Nephron progenitor cell (in vitro differentiated cells): ENCODE data around the gene RCL1.

Source experiments
- DNase-seq: peaks from one replicate; pipeline ENCODE4 v3.0.0; 2021
- H3K27ac Mint-ChIP-seq: 2 replicates; pipeline ENCODE4 v1.8.0; 2021; ENCODE audit warnings: mild to moderate bottlenecking, moderate library complexity, mixed read lengths
- H3K27me3 Mint-ChIP-seq: 2 replicates; pipeline ENCODE4 v1.8.0; 2021; ENCODE audit warnings: mild to moderate bottlenecking, low read depth, mixed read lengths; ENCODE audit not compliant: poor library complexity
- H3K36me3 Mint-ChIP-seq: 2 replicates; pipeline ENCODE4 v1.8.0; 2021; ENCODE audit warnings: low read depth, mixed read lengths
- H3K4me1 Mint-ChIP-seq: 2 replicates; pipeline ENCODE4 v1.8.0; 2021; ENCODE audit warnings: mixed read lengths
- H3K4me3 Mint-ChIP-seq: 2 replicates; pipeline ENCODE4 v1.8.0; 2021; ENCODE audit warnings: mild to moderate bottlenecking, moderate library complexity, mixed read lengths
- H3K9me3 Mint-ChIP-seq: 2 replicates; pipeline ENCODE4 v1.8.0; 2021; ENCODE audit warnings: mild to moderate bottlenecking, moderate library complexity, mixed read lengths
- CTCF ChIP-seq: fragments of 200-600 bp; sonication (generic); IDR thresholded peaks from 2 replicates; pipeline ENCODE4 v1.5.0; 2021; ENCODE audit warnings: antibody characterized with exemption

Gene RCL1

GRCh38 chr9:4837261-4838188, 44.8 kb downstream of the RCL1 start:
- no peak overlapping the region for H3K27ac Mint-ChIP-seq
- peaks cover 35% of the 10 kb centered on the region for H3K36me3 Mint-ChIP-seq
- no peaks in the 10 kb centered on the region for H3K9me3 Mint-ChIP-seq
- H3K27me3 Mint-ChIP-seq, result no peaks in the 10 kb centered on the region
- no peak for DNase-seq
- TF ChIP-seq CTCF, result no peak
- peaks cover 27% of the 10 kb centered on the region for H3K4me1 Mint-ChIP-seq
- no peak overlapping the region for H3K4me3 Mint-ChIP-seq

- H3K27ac Mint-ChIP-seq, result no peak overlapping the region
- peaks cover 30% of the 10 kb centered on the region for H3K36me3 Mint-ChIP-seq
- H3K9me3 Mint-ChIP-seq, result no peaks in the 10 kb centered on the region
- peaks cover 27% of the 10 kb centered on the region for H3K4me1 Mint-ChIP-seq
- no peak overlapping the region for H3K4me3 Mint-ChIP-seq
- no peaks in the 10 kb centered on the region for H3K27me3 Mint-ChIP-seq
- TF ChIP-seq CTCF, result no peak
- no peak for DNase-seq
Observed at GRCh38 chr9:4838189-4838546, 45.4 kb downstream of the RCL1 start.

- Mint-ChIP-seq H3K27me3 (no peaks in the 10 kb centered on the region), H3K9me3 (no peaks in the 10 kb centered on the region), H3K27ac (no peak overlapping the region), H3K36me3 (peaks cover 28% of the 10 kb centered on the region), H3K4me1 (peaks cover 27% of the 10 kb centered on the region), H3K4me3 (no peak overlapping the region)
- no peak for TF ChIP-seq CTCF
- no peak for DNase-seq
Observed at GRCh38 chr9:4839470-4839912, 46.7 kb downstream of the RCL1 start.

GRCh38 chr9:4840018-4840417, 47.3 kb downstream of the RCL1 start:
- H3K9me3 Mint-ChIP-seq, result no peaks in the 10 kb centered on the region
- no peak for TF ChIP-seq CTCF
- no peak overlapping the region for H3K4me3 Mint-ChIP-seq
- H3K36me3 Mint-ChIP-seq, result peaks cover 28% of the 10 kb centered on the region
- no peaks in the 10 kb centered on the region for H3K27me3 Mint-ChIP-seq
- H3K4me1 Mint-ChIP-seq, result peaks cover 22% of the 10 kb centered on the region
- H3K27ac Mint-ChIP-seq, result no peak overlapping the region
- DNase-seq, result no peak

GRCh38 chr9:4842213-4842612, 49.5 kb downstream of the RCL1 start:
- Mint-ChIP-seq H3K27me3 (no peaks in the 10 kb centered on the region), H3K4me1 (peaks cover 8% of the 10 kb centered on the region), H3K9me3 (no peaks in the 10 kb centered on the region), H3K27ac (no peak overlapping the region), H3K4me3 (no peak overlapping the region), H3K36me3 (peaks cover 26% of the 10 kb centered on the region)
- DNase-seq, result no peak
- no peak for TF ChIP-seq CTCF

- peaks cover 26% of the 10 kb centered on the region for H3K36me3 Mint-ChIP-seq
- TF ChIP-seq CTCF, result no peak
- DNase-seq, result no peak
- no peak overlapping the region for H3K27ac Mint-ChIP-seq
- no peak overlapping the region for H3K4me3 Mint-ChIP-seq
- no peaks in the 10 kb centered on the region for H3K27me3 Mint-ChIP-seq
- peaks cover 2% of the 10 kb centered on the region for H3K4me1 Mint-ChIP-seq
- no peaks in the 10 kb centered on the region for H3K9me3 Mint-ChIP-seq
Observed at GRCh38 chr9:4842734-4843133, 50.0 kb downstream of the RCL1 start.
